ENCODE data around the gene ARHGAP31. TPM values are rescaled to one million over a fixed set of nuclear protein-coding genes. Genes with fewer than 3 reads are reported as not detected.
"Not testable (repeated sequence)": the region's sequence is repeated elsewhere in the genome, so short reads cannot be mapped to it uniquely, and the experiment has no call there.

Gene ARHGAP31
- total RNA-seq, 1 donor from 2014 or later, result 6.3 TPM

- no peak for DNase-seq (ENCODE audit: low read depth, low spot score)
- Mint-ChIP-seq H3K36me3 (ENCODE audit: low read depth) (no peaks in the 10 kb centered on the region), H3K27me3 (ENCODE audit: low read depth) (peaks cover 3% of the 10 kb centered on the region), H3K27ac (ENCODE audit: unreplicated experiment) (no peak overlapping the region), H3K4me1 (peaks cover 13% of the 10 kb centered on the region), H3K9me3 (no peaks in the 10 kb centered on the region), H3K4me3 (no peak overlapping the region)
- TF ChIP-seq CTCF (conservative IDR thresholded peaks at IDR 0.05), result no peak
These were observed 8.7 kb downstream of the ARHGAP31 start for GRCh38 chr3:119302697-119303551.

DNA sequence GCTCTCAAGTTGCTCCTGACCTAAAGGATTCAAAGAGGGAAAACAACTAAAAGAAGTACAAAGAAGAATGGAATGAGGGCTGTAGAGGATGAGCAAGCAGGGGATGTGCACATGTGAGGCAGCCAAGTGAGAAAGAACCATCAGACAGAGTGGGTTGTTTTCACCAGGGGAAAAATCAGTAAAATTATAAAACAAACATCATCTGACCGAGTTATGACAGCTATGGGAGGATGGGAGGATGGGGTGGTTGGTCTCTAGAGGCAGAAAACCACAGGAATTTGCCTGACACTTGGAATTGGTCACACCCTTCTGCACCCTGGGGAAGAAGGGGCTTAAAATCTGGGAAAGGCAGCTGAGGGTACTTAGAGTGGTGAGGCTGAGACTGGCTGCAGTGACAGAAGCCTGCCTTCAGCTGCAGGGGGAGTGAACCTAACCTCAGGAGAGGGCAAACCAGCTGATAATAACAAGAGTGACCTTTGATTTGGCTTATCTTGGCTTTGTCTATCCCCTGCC is 10.1 kb downstream of the ARHGAP31 start:
- no peaks in the 10 kb centered on the region for H3K27me3 Mint-ChIP-seq (ENCODE audit: low read depth)
- H3K4me3 Mint-ChIP-seq, result no peak overlapping the region
- no peak for TF ChIP-seq CTCF (conservative IDR thresholded peaks at IDR 0.05)
- H3K4me1 Mint-ChIP-seq, result peaks cover 13% of the 10 kb centered on the region
- no peak overlapping the region for H3K27ac Mint-ChIP-seq (ENCODE audit: unreplicated experiment)
- no peaks in the 10 kb centered on the region for H3K36me3 Mint-ChIP-seq (ENCODE audit: low read depth)
- no peak for DNase-seq (ENCODE audit: low read depth, low spot score)
- peaks cover 2% of the 10 kb centered on the region for H3K9me3 Mint-ChIP-seq

GRCh38 chr3:119305286-119305685 is 11.1 kb downstream of the ARHGAP31 start:
- TF ChIP-seq CTCF (conservative IDR thresholded peaks at IDR 0.05), result no peak
- Mint-ChIP-seq H3K4me1 (peaks cover 20% of the 10 kb centered on the region), H3K4me3 (no peak overlapping the region), H3K36me3 (ENCODE audit: low read depth) (no peaks in the 10 kb centered on the region), H3K27me3 (ENCODE audit: low read depth) (peaks cover 3% of the 10 kb centered on the region), H3K9me3 (peaks cover 2% of the 10 kb centered on the region), H3K27ac (ENCODE audit: unreplicated experiment) (no peak overlapping the region)
- DNase-seq (ENCODE audit: low read depth, low spot score), result no peak

GRCh38 chr3:119306378-119306777 is 12.2 kb downstream of the ARHGAP31 start:
- DNase-seq (ENCODE audit: low read depth, low spot score); H3K27ac Mint-ChIP-seq (ENCODE audit: unreplicated experiment); H3K27me3 Mint-ChIP-seq (ENCODE audit: low read depth); H3K4me3 Mint-ChIP-seq; H3K36me3 Mint-ChIP-seq (ENCODE audit: low read depth); H3K9me3 Mint-ChIP-seq: not testable (repeated sequence)
- H3K4me1 Mint-ChIP-seq, result peaks cover 23% of the 10 kb centered on the region

DNA sequence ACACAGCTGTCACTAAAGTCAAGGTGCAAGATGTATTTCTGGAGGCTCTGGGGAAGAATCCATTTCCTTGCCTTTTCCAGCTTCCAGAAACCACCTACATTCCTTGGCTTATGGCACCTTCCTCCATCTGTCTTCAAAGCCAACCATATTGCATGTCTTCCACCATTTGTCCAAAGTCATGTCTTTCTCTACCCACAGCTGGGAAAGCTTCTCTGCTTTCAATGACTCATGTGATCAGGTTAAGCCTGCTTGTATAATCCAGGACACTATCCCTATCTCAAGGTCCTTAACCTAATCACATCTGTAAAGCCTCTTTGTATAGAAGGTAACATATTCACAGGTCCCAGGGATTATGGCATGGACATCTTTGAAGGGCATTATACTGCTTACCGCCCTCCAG is 14.2 kb downstream of the ARHGAP31 start:
- DNase-seq (ENCODE audit: low read depth, low spot score), result no peak
- Mint-ChIP-seq H3K4me1 (peaks cover 23% of the 10 kb centered on the region), H3K9me3 (peaks cover 2% of the 10 kb centered on the region), H3K27me3 (ENCODE audit: low read depth) (peaks cover 3% of the 10 kb centered on the region), H3K36me3 (ENCODE audit: low read depth) (no peaks in the 10 kb centered on the region), H3K27ac (ENCODE audit: unreplicated experiment) (no peak overlapping the region), H3K4me3 (no peak overlapping the region)
- no peak for TF ChIP-seq CTCF (conservative IDR thresholded peaks at IDR 0.05)

DNA sequence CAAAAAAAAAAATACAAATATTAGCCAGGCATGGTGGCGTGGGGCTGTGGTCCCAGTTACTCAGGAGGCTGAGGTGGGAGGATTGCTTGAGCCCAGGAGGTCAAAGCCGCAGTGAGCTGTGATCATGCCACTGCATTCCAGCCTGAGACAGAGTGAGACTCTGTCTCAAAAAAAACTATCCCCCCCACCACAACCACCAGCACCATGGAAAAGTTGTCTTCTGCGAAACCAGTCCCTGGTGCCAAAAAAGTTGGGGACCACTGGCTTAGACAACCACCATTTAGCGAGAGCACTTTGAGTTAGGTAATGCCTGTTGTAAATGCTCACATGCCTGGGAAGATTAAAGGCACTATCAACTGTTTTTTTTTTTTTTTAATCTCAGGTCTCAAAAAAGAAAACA is 15.4 kb downstream of the ARHGAP31 start:
- DNase-seq (ENCODE audit: low read depth, low spot score), result no peak
- Mint-ChIP-seq H3K27me3 (ENCODE audit: low read depth) (peaks cover 3% of the 10 kb centered on the region), H3K4me3 (no peak overlapping the region), H3K4me1 (peaks cover 18% of the 10 kb centered on the region), H3K27ac (ENCODE audit: unreplicated experiment) (no peak overlapping the region), H3K9me3 (peaks cover 2% of the 10 kb centered on the region), H3K36me3 (ENCODE audit: low read depth) (no peaks in the 10 kb centered on the region)
- TF ChIP-seq CTCF (conservative IDR thresholded peaks at IDR 0.05), result no peak
